PFSK-1 (cell line): ENCODE data around the gene PTBP3.

Source experiments
- REST ChIP-seq, 2 experiments: IDR thresholded peaks; 2 replicates each; pipeline versions ENCODE4 v1.6.1 to v1.8.0; 2011 to 2012; ENCODE audit warnings: low read depth in 2 of 2, low read length in 2 of 2, control low read depth in 1 of 2, inconsistent platforms in 1 of 2, mild to moderate bottlenecking in 1 of 2, moderate library complexity in 1 of 2; ENCODE audit not compliant: insufficient read depth in 1 of 2
- SIN3A ChIP-seq: IDR thresholded peaks from 2 replicates; pipeline ENCODE4 v1.6.1; 2012; ENCODE audit warnings: mild to moderate bottlenecking, low read length, moderate library complexity, borderline replicate concordance; ENCODE audit not compliant: insufficient read depth
- TAF1 ChIP-seq: IDR thresholded peaks from 2 replicates; pipeline ENCODE4 v1.6.1; 2012; ENCODE audit warnings: low read length, control low read depth, borderline replicate concordance; ENCODE audit not compliant: insufficient read depth

- TF ChIP-seq REST (IDR thresholded peaks at IDR 0.05; ENCODE audit: insufficient read depth in 1 of 2, low read depth in 2 of 2, low read length in 2 of 2) (no peak), TAF1 (no peak), SIN3A (no peak)
Observed at GRCh38 chr9:112348257-112349007, 15.0 kb upstream of the PTBP3 start.
